OCI-M2 (cell line): Measurements from ENCODE around the gene ALKBH4.
"Not testable (repeated sequence)": the region's sequence is repeated elsewhere in the genome, so short reads cannot be mapped to it uniquely, and the experiment has no call there.

Experiments
- DNase-seq: peaks from one replicate; lab custom pipeline; 2025; ENCODE audit not compliant: unreplicated experiment; lab: John Stamatoyannopoulos, UW

The ALKBH4 gene

GRCh38 chr7:102464577-102465280 lies at the start of gene ALKBH4, which contains the start of gene LRWD1:
ALKBH4 (minus strand) TSS chr7:102464863; CDS start chr7:102464836, 27 bp downstream.
LRWD1 (plus strand) TSS chr7:102464984; CDS start chr7:102465081, 97 bp downstream.
- peak; percentile 61 for DNase-seq

DNA sequence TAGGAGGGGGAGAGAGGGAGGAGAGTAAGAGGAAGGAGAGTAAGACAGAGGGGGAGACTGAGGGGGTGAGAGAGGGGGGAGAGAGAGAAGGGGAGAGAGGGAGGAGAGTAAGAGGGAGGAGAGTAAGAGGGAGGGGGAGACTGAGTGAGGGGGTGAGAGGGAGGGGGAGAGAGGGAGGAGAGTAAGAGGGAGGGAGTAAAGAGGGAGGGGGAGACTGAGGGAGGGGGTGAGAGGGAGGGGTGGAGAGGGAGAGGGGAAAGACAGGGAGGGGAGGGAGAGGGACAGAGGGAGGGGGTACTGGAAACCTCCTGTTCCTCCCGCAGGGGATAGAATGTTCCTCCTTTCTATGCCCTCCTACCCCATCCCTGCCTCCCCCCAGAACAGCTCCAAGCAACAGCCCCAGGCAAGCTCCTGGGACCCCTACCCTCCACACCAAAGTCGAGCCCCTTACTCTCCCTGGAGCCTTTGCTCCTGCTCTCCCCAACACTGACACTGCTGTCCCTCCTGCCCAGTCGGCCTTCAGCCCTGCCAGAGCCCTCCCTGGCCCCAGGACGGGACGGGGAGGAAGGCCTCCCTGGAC lies 48.1 kb upstream of the ALKBH4 start:
- not testable (repeated sequence) for DNase-seq

DNA sequence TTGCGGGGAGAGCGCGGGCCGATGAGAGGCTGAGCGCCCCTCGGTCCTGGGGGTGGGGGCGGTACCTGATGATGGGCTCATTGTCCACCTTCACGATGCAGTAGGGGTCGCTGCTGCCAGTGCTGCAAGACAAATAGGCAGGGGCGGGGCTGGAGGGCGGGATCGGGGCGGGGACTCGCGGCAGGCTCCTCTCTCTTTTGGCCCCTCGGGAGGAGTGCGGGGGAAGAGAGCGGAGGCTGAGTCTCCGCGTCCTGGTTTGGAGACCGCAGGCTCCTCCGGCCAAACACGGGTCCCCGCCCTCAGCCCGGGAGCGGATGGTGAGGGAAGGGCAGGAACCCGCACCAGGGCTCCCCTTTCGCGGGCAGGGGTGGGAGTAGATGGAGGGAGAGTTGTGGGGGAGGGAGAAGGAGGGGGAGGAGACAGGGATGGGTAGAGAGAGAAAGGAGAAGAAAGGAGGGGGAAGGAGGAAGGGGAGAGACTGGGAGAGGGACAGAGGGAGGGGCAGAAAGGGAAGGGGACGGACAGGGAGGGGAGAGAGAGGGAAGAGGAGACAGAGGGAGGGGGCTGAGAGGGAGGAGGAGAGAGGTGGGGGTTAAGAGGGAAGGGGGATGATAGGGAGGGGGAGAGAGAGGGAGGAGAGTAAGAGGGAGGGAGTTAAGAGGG lies 47.3 kb upstream of the ALKBH4 start:
- DNase-seq, result not testable (repeated sequence)

GRCh38 chr7:102510575-102510974 lies 45.9 kb upstream of the ALKBH4 start:
- not testable (repeated sequence) for DNase-seq

- DNase-seq, result not testable (repeated sequence)
Observed at GRCh38 chr7:102507410-102508088, 42.9 kb upstream of the ALKBH4 start.

GRCh38 chr7:102505298-102506185 lies 40.9 kb upstream of the ALKBH4 start:
- not testable (repeated sequence) for DNase-seq

DNA sequence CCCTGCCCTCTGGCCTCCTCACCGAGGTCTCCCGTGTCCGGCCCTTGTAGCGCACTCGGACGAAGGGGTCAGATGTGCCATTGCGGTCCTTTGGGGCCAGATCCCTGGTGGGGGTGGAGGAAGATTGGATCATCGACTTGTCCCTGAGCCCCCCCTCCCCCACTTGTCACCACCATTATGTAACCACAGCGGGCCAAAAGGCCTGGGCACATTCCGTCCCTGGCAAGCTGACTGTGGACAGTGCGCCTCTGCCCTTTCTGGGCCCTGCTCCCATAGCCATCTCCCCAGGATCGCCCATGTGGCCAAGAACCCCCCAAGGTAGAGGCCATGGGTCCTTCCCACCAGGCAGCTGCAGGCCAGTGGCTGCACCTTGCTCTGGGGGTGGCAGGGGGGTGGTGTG lies 38.5 kb upstream of the ALKBH4 start:
- DNase-seq, result not testable (repeated sequence)

DNA sequence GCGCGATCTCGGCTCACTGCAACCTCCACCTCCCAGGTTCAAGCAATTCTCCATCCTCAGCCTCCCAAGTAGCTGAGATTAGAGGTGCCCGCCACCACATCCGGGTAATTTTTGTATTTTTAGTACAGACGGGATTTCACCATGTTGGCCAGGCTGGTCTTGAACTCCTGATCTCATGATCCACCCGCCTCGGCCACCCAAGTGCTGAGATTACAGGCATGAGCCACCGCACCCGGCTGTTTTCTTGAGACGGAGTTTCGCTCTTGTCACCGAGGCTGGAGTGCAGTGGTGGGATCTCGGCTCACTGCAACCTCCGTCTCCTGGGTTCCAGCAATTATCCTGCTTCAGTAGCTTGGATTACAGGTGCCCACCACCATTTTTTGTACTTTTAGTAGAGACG lies 33.7 kb upstream of the ALKBH4 start:
- not testable (repeated sequence) for DNase-seq

DNA sequence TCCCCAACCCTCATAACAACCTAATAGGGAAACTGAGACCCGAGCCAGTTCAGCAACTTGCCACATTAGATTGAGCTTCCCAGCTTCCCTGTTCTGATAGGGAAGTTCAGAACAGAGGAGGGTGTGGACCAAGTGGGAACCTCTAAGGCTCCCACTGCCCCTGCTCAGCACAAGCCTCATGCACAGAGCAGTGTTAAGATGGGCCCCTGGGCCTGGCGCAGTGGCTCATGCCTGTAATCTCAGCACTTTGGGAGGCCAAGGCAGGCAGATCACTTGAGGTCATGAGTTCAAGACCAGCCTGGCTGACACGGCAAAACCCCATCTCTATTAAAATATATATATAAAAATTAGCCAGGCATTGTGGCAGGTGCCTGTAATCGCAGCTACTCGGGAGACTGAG lies 32.6 kb upstream of the ALKBH4 start:
- not testable (repeated sequence) for DNase-seq

DNA sequence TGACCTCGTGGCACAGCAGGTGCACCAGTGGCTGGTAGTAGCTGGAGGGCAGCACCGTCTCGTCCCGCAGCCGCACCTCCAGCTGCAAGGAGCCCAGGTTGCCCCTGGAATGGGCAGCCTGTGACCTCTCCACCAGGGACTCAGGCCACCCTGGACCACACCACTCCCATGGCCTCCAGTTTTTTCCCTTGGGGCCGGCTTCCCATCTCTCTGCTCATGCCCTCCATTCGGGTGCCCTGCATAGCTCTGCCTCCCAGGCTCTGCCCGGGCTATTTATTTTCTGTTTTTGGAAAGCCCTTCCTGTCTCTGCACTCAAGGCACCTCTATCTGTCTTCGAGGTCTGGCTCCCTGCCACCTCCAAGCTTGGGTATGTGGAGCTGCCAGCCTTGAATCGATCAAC lies 32.2 kb upstream of the ALKBH4 start:
- DNase-seq, result not testable (repeated sequence)

GRCh38 chr7:102494473-102495149 lies 29.9 kb upstream of the ALKBH4 start:
- not testable (repeated sequence) for DNase-seq

GRCh38 chr7:102494026-102494425 lies 29.4 kb upstream of the ALKBH4 start:
- DNase-seq, result not testable (repeated sequence)

DNA sequence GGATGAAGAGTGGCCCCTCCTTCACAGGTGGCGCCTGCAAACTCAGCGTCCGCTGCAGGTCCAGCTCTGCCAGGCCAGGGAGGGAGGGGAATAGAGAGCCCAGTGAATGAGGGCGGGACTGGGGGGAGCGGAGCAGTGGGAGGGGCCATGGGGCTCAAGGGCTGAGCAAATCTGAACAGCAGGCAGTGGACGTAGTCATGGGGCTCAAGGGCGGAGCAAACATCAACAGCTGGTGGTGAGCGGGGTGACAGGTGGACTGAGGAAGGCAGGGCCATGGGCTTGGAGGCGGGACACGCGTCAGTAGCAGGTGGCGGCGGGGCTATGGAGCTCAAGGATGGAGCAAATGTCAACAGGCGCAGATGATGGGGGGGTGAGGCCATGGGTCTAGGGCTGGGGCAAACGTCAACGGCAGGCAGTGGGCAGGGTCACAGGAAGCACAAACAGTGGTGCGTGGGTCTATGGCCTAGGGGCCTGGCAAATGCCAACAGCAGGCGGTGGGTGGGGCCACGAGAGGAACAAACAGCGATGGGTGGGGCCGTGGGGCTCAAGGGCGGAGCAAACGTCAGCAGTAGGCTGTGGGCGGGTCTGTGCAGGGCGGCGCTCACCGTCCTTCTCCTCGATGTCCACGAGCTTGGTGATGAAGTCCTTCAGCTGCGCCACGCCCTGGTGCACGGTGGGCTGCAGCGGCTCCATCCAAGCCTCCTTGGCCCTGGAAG lies 28.7 kb upstream of the ALKBH4 start:
- DNase-seq, result not testable (repeated sequence)

DNA sequence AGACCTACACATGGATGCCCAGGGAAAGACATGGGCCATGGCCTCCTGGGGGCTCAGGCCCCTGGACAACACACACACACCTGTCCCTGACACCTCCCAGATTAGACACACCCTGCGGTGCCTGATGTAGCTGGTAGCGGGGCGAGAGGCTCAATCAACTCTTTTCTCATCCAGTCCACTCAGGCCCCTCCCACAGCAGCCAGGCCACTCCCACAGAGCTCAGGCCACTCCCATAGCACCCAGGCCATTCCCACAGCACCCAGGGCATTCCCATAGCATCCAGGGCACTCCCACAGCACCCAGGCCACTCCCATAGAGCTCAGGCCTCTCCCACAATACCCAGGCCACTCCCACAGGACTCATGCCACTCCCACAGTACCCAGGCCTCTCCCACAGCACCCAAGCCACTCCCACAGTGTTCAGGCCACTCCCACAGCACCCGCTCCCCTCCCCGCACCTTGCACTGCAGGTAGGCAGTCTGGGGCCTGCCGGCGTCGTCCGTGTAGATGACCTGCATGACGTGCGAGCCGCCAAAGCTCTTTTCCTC lies 25.9 kb upstream of the ALKBH4 start:
- not testable (repeated sequence) for DNase-seq

DNA sequence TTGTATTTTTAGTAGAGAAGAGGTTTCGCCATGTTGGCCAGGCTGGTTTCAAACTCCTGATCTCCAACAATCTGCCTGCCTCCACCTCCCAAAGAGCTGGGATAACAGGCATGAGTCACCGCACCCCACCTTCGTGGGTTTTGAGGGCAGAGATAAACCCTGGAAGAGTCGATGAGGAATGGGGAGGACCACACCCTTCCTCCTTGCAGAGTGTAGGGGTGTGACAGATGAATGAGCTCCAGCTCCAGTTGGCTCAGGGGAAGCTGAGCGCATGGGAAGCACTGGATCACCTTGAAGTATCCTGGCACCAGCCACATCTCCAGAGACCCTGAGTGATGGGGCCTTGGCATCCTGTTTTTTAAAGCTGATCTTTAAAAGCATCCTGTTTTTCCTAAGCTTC lies 19.7 kb upstream of the ALKBH4 start:
- not testable (repeated sequence) for DNase-seq

- not testable (repeated sequence) for DNase-seq
Observed at GRCh38 chr7:102481962-102482361, 17.3 kb upstream of the ALKBH4 start.

DNA sequence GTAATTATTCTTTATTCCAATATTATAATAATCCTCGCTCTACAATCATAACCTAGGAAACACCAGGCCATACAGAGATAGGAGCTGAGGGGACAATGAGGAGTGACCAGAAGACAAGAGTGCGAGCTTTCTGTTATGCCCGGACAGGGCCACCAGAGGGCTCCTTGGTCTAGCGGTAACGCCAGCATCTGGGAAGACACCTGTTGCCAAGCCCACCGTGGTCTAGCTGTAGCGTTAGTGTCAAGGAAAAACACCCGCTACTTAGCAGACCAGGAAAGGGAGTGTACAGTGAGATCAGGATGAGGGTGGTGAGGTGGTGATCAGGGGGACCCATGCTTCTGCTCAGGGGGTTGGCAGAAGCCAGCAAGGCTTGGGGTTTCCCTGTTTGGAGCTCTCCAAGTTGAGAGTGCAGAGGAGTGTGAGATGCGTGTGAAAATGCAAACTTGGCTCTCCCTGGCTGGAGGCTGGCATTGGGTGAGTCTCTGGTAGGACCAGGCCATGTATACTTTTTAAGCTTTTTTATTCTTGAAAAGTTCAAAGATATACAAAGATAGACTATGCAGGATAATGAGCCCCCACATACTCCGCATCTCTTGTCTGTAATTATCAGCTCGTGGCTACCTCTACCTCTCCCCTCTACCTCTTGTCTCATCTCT lies 15.4 kb upstream of the ALKBH4 start:
- DNase-seq, result not testable (repeated sequence)

GRCh38 chr7:102479209-102479584 lies 14.5 kb upstream of the ALKBH4 start:
- not testable (repeated sequence) for DNase-seq
